Esophagus squamous epithelium (tissue), 5 donors: ENCODE data around the gene USP30. TPM values are rescaled to one million over a fixed set of nuclear protein-coding genes. Genes with fewer than 3 reads are reported as not detected.
A peak's percentile ranks its signal among the peaks of the same experiment; 100 is the strongest.

Experiments used
- DNase-seq: peaks from one replicate; lab custom pipeline; 2025; lab: John Stamatoyannopoulos, UW
- H3K27ac ChIP-seq, 4 donors: fragments of 200-600 bp; sonication (generic); one replicate each; pipeline ENCODE4 v1.5.1; 2016 to 2019; ENCODE audit warnings: mild to moderate bottlenecking in 1 of 4
- H3K27me3 ChIP-seq, 4 donors: fragments of 200-600 bp; sonication (generic); 1 replicate in 3 of 4; 2 replicates in 1 of 4; pipeline versions ENCODE4 v1.5.1 to v1.6.0; 2017 to 2021; ENCODE audit warnings: antibody characterized with exemption in 1 of 4
- H3K36me3 ChIP-seq, 3 donors: fragments of 200-600 bp; sonication (generic); one replicate each; pipeline ENCODE4 v1.5.1; 2016 to 2019
- H3K4me1 ChIP-seq, 3 donors: fragments of 200-600 bp; sonication (generic); one replicate each; pipeline ENCODE4 v1.5.1; 2017 to 2019
- H3K4me3 ChIP-seq, 4 donors: fragments of 200-600 bp; sonication (generic); 1 replicate in 3 of 4; 2 replicates in 1 of 4; pipeline ENCODE4 v1.5.1; 2016 to 2019; ENCODE audit warnings: mild to moderate bottlenecking in 2 of 4, moderate library complexity in 1 of 4
- H3K9me3 ChIP-seq, 3 donors: fragments of 200-600 bp; sonication (generic); one replicate each; pipeline ENCODE4 v1.5.1; 2016 to 2019
- POLR2A ChIP-seq, 4 donors: fragments of 450-650 bp; IDR thresholded peaks; one replicate each; pipeline ENCODE4 v1.6.1; 2017; ENCODE audit warnings: antibody characterized with exemption in 4 of 4, mild to moderate bottlenecking in 4 of 4, moderate library complexity in 3 of 4
- WGBS, 2 donors: methylation state at CpG; one replicate each; pipeline ENCODE4 v1.1.5; 2018; 5-methylcytosine and 5-hydroxymethylcytosine counted together
- intact Hi-C: fragments of 100-400 bp; cut with DNase I; formaldehyde crosslinking; loops from one replicate; pipeline ENCODE4 v1.15.0; 2022
- small RNA-seq, 4 donors: library from RNA; depleted of rRNA; stranded (forward); fragments of <200 nt; gene quantifications; one replicate each; pipeline ENCODE3, GENCODE V24; 2016
- total RNA-seq, 4 donors: library from RNA; depleted of rRNA; stranded (reverse); fragments of >200 nt; gene quantifications; one replicate each; pipeline ENCODE4 v1.1.0, GENCODE V29; 2016
- TF ChIP-seq, protein P1 (sequence below), 6 experiments: fragments of 450-650 bp in 4 of 6; fragments of 200-600 bp in 2 of 6; sonication (generic) in 2 of 6; IDR thresholded peaks; one replicate each; pipeline ENCODE4 v1.5.1; 2016 to 2019; ENCODE audit warnings: antibody characterized with exemption in 6 of 6, mild to moderate bottlenecking in 4 of 6, moderate library complexity in 4 of 6
- donor health status: DM: yes; HTN: yes; CAD: no.

USP30 gene
- total RNA-seq, 4 donors from 2014 or later = 6.3 to 13.0 (median 8.7) TPM

GRCh38 chr12:109137055-109137454, 84.7 kb downstream of the USP30 start:
- Histone ChIP-seq H3K4me3 (no peak overlapping the region), H3K9me3 (no peaks in the 10 kb centered on the region), H3K4me1 (peaks cover 0 to 21% (median 11%) of the 10 kb centered on the region in 3 donors), H3K36me3 (no peaks in the 10 kb centered on the region), H3K27me3 (no peaks in the 10 kb centered on the region), H3K27ac (peak overlapping the region in 3 of 4 donors; percentile 38 to 71 (median 70))
- DNase-seq = no peak
- TF ChIP-seq, protein P1, sequence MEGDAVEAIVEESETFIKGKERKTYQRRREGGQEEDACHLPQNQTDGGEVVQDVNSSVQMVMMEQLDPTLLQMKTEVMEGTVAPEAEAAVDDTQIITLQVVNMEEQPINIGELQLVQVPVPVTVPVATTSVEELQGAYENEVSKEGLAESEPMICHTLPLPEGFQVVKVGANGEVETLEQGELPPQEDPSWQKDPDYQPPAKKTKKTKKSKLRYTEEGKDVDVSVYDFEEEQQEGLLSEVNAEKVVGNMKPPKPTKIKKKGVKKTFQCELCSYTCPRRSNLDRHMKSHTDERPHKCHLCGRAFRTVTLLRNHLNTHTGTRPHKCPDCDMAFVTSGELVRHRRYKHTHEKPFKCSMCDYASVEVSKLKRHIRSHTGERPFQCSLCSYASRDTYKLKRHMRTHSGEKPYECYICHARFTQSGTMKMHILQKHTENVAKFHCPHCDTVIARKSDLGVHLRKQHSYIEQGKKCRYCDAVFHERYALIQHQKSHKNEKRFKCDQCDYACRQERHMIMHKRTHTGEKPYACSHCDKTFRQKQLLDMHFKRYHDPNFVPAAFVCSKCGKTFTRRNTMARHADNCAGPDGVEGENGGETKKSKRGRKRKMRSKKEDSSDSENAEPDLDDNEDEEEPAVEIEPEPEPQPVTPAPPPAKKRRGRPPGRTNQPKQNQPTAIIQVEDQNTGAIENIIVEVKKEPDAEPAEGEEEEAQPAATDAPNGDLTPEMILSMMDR (IDR thresholded peaks at IDR 0.05) = no peak
- TF ChIP-seq POLR2A (IDR thresholded peaks at IDR 0.05) = no peak
- intact Hi-C loops = no loop called here
- WGBS, 2 donors = 72 to 89% methylated on average over 2 of the region's 2 CpGs

Small RNA genes within 50 kb of the gene (small RNA-seq; reads per million reads assigned to genes)
- gene AC190387.1 (0 reads per million in 4 donors), gene RNA5SP372 (0 to 0.18 (median 0) reads per million in 4 donors)

Other genes starting within 250 kb of the USP30 start
- gene SSH1, start 195.0 kb upstream of the USP30 start, total RNA-seq = 10 to 100 TPM; 10.1 to 25.5 (median 12.6) TPM
- gene DAO, start 172.5 kb upstream of the USP30 start, total RNA-seq = not detected
- not detected for gene SVOP, start 31.5 kb upstream of the USP30 start, total RNA-seq
- 10 to 100 TPM in 3 of 4 donors, 1 to 10 TPM in 1; 7.9 to 20.6 (median 14.8) TPM for gene ALKBH2, start 40.9 kb downstream of the USP30 start, total RNA-seq
- 10 to 100 TPM; 28.0 to 43.1 (median 38.7) TPM for gene UNG, start 45.0 kb downstream of the USP30 start, total RNA-seq
- gene ACACB, start 64.0 kb downstream of the USP30 start, total RNA-seq = 10 to 100 TPM in 3 of 4 donors, 1 to 10 TPM in 1; 5.9 to 48.4 (median 27.3) TPM